Iris pigment epithelial cell (primary cell): ENCODE results near the gene CCDC136.
A peak's percentile ranks its signal among the peaks of the same experiment; 100 is the strongest.

ENCODE experiments used
- DNase-seq: peaks from one replicate; pipeline ENCODE4 v3.0.0-alpha.2; 2011; ENCODE audit warnings: low read depth

CCDC136 gene

GRCh38 chr7:128805225-128805624 lies 13.5 kb downstream of the CCDC136 start:
- no peak for DNase-seq

- DNase-seq, result no peak
Measured at GRCh38 chr7:128807191-128807590, 15.4 kb downstream of the CCDC136 start.

GRCh38 chr7:128809363-128809762 lies 17.6 kb downstream of the CCDC136 start:
- DNase-seq, result no peak

- DNase-seq, result no peak
Measured at GRCh38 chr7:128810473-128810872, 18.7 kb downstream of the CCDC136 start.

- no peak for DNase-seq
Measured at GRCh38 chr7:128810997-128811396, 19.2 kb downstream of the CCDC136 start.

- no peak for DNase-seq
Measured at GRCh38 chr7:128811631-128812430, 20.1 kb downstream of the CCDC136 start.

- peak; percentile 55 for DNase-seq
Measured at GRCh38 chr7:128812514-128813168, 20.9 kb downstream of the CCDC136 start.

GRCh38 chr7:128814499-128814898 lies 22.7 kb downstream of the CCDC136 start:
- DNase-seq, result no peak

GRCh38 chr7:128815289-128815942 lies 23.6 kb downstream of the CCDC136 start:
- no peak for DNase-seq

GRCh38 chr7:128818694-128819093 lies 26.9 kb downstream of the CCDC136 start:
- DNase-seq, result no peak

- no peak for DNase-seq
Measured at GRCh38 chr7:128821724-128822123, 30.0 kb downstream of the CCDC136 start.

GRCh38 chr7:128826512-128826911 lies 34.7 kb downstream of the CCDC136 start:
- DNase-seq, result no peak

- no peak for DNase-seq
Measured at GRCh38 chr7:128826916-128827247, 35.1 kb downstream of the CCDC136 start.

- peak; percentile 82 for DNase-seq
Measured at GRCh38 chr7:128827248-128827958, 35.6 kb downstream of the CCDC136 start.

- DNase-seq, result peak; percentile 78
Measured at GRCh38 chr7:128827971-128828711, 36.4 kb downstream of the CCDC136 start.

GRCh38 chr7:128829391-128830166 lies 37.8 kb downstream of the CCDC136 start:
- DNase-seq, result peak; percentile 41

- DNase-seq, result peak; percentile 78
Measured at GRCh38 chr7:128830231-128831177, 38.7 kb downstream of the CCDC136 start, which contains the start of gene FLNC. TSS of gene FLNC (plus strand) at chr7:128830406. CDS start at chr7:128830638, 232 bp downstream.

GRCh38 chr7:128831178-128831993 lies 39.6 kb downstream of the CCDC136 start:
- peak; percentile 65 for DNase-seq
